HT1080 (cell line): ENCODE results near the gene GGT5. TPM values are rescaled to one million over a fixed set of nuclear protein-coding genes. Genes with fewer than 3 reads are reported as not detected.
"Not testable (repeated sequence)": the region's sequence is repeated elsewhere in the genome, so short reads cannot be mapped to it uniquely, and the experiment has no call there.

Source experiments
- DNase-seq: peaks from one replicate; pipeline ENCODE4 v3.0.0-alpha.2; 2015; ENCODE audit warnings: low read depth
- total RNA-seq: library from RNA; depleted of rRNA; stranded (reverse); fragments of >200 nt; shearing (Covaris generic); gene quantifications from 2 replicates; pipeline ENCODE4 v1.2.3, GENCODE V29; 2014

The GGT5 gene
- total RNA-seq, 1 experiment from 2014 or later: not detected

DNA sequence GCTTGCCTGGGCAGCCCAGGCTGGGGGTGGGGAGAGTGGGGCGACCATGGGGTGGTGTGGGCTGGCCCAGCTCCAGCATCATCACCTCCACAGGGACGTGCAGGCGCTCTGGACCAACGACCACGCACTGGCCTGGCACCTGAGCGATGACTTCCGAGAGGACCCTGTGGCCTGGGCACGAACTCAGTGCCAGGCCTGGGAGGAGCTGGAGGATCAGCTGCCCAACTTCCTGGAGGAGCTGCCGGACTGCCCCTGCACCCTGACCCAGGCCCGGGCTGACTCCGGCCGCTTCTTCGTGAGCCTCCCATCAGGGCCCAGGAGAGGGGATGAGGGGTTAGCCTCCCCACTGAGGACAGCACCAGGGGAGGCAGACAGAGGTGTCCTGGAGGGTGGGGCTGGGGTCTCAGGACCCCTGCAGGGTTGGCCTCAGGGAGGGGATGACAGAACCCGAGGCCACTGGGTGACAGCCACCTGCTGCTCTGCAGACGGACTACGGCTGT, 59.8 kb downstream of the GGT5 start:
- DNase-seq: no peak

DNA sequence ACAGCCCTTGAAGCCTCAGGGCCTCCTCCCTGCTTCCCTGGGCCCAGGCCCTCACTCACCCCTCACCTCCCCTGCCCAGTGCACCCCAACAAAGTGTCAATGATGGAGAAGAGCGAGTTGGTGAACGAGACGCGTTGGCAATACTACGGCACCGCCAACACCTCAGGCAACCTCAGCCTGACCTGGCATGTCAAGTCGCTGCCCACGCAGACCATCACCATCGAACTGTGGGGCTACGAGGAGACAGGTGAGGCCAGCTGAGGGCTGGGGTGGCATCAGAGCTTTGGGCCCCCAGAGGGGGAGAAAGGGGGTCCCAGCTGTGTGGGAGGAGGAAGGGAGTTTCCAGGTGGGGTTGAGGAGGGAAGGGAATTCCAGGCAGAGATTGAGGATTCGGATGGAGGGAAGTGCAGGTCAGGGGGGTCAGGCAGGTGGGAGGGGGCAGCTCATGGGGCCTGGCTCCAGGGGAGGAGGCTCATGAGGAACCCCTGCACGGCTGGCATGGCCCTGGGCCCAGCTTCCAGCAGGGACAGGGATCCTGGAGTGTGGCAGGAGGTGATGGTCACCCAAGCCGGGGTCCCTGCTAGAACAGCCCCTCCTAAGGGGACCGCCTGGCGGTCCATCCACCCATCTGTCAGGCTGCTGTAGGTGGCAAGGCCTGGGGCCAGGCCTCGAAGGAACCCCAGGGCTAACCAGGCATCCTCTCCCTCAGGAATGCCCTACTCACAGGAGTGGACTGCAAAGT, 60.7 kb downstream of the GGT5 start:
- no peak for DNase-seq

DNA sequence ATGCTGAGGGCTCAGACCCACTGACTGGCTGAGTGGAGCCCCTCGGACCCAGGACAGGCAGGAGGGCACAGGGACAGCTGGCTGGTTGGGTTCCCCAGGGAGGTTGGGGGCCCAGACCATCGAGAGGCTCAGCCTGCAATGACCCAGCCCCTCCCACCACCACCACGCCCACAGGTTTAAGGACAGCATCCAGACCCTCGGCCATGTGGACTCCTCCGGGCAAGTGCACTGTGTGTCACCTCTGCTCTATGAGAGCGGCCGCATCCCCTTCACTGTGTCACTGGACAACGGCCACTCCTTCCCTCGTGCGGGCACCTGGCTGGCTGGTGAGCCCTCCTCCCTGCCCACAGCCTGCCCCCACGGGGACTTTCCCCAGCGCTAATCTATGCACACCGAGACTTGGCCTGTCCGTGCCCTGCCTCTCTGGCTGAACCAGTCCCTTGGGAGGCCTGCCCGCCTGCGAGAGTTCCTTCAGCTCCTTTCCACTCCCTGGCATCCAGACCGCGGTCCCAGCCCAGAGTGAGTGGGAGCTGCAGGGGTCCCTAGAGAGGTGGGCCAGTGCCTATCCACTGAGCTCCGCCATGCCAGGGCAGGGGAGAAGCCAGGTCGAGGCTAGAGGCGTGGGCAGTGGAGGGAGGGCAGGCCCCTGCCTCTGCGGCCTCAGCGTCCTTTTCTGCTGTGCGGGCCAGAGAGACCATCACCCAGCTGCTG, 61.4 kb downstream of the GGT5 start:
- no peak for DNase-seq

GRCh38 chr22:24182900-24183246, 62.0 kb downstream of the GGT5 start:
- not testable (repeated sequence) for DNase-seq

GRCh38 chr22:24181996-24182899, 62.6 kb downstream of the GGT5 start:
- DNase-seq: no peak

DNA sequence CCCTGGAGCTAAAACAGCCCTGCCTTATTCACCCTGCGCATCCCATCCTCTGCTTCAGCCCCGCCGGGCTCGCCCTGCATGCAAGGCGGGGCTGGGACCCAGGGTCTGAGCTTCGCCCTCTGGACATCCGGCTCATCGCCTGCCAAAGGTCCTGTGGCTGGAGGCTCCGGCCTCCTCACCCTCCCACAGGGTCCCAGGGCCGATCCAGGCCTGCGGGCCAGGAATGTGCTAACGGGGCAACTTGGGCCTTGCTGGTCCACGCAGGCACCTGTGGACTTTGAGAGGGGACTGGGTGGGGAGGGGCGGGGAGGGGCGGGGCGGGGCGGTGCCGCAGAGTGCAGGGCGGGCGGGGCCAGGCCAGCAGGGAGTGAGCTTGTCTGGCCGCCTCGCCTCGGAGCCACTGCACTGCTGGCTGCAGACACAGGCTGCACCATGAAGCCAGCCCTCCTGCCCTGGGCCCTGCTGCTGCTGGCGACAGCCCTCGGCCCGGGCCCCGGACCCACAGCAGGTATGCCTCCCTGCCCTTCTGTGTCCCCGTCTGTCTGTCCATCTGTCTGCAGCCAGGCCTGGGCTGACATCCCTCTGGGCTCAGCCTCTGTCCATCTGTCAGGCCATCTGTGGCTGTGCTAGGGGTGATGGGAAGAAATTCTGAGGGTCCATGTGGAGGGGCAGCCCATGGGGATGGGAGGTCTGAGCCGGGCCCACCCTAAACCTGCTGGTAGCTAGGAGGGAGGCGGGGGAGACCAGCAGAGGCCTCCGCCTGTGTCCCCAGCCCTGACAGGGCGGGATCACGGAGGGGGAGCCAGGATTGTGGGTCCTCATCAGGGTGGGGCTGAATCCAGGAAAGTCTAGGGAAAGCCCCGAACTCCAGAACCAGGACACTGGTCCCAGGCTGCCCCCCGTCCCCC, 63.5 kb downstream of the GGT5 start, which contains the start of gene SUSD2:
TSS of gene SUSD2 (plus strand) at position 400 of the 908 bp plus-strand sequence. CDS start at position 433, 33 bp downstream.
- no peak for DNase-seq

- DNase-seq: no peak
Observed at GRCh38 chr22:24180316-24181087, 64.4 kb downstream of the GGT5 start.

DNA sequence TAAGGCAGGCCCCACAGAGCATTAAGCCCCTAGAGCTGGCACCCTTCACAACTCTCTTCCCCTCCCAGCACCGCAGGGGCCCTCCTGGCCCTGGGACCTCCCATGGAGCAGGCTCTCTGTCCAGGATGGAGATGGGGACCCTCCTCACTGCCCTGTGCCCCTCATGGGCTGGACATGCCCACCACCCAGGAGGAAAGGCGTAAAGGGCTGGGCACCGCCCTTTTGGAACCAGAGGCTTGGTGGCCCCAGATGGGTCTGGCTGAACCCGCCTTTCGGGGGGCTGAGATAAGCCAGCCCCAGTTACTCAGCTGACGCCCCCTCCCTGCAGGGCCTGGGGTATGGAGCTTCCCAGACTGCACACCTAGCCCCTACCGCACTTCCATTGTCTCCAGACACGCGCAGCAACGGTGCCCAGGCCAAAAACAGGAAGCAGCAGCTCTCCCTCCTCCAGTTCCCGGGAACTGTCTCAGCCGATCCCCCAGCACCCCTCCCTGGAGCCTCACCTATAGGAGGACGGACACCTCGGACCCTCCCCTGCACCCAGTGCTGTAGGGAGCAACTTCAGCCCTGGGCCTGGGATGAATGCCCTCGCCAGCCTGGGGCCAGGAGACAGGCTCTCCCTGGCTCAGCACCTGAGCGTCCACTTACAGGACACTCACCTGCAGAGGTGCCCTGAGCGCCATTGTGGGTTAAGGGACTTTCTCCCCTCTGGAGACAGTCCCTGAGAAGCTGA, 65.2 kb downstream of the GGT5 start:
- DNase-seq: no peak

GRCh38 chr22:24178502-24179440, 66.1 kb downstream of the GGT5 start:
- no peak for DNase-seq

- DNase-seq: no peak
Observed at GRCh38 chr22:24178021-24178431, 66.9 kb downstream of the GGT5 start.

- no peak for DNase-seq
Observed at GRCh38 chr22:24177456-24177855, 67.4 kb downstream of the GGT5 start.

- DNase-seq: no peak
Observed at GRCh38 chr22:24177045-24177444, 67.8 kb downstream of the GGT5 start.

DNA sequence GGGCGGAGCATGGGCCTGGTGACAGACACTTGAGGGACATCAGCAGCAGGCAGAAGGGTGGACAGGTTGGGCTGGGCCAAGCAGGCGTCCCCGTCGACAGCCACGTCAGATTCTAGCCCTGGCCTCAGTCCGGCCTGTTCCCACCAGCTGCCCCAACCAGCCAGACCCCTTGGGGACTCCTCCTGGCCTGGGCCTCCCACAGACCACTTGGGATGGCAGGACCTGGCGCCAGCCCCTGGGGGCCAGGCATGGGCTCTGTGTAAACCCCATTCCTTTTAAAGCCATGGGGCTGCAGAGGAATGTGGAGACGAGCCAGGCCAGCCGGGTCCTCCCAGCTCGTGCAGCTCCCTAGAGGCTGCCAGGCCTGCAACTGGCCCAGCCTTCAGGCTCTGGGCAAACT, 68.3 kb downstream of the GGT5 start:
- no peak for DNase-seq

DNA sequence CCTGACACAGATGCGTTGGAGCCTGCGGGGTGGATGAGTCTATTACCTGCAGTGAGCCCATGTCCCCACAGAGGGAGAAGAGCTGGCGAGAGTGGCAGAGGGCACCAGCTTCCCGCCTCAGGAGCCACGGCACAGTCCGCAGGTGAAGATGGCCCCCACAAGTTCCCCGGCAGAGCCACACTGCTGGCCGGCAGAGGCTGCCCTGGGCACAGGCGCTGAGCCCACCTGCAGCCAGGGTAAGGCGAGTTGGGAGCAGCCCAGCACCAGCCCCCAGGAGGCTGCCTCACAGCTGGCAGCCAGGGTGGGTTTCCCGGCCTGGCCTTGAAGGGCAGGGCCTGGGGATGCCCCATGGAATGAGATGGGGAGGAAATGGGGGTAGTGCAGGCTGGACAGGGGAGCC, 68.8 kb downstream of the GGT5 start:
- DNase-seq: no peak

GRCh38 chr22:24175160-24175808, 69.6 kb downstream of the GGT5 start:
- peak; percentile 65 for DNase-seq

DNA sequence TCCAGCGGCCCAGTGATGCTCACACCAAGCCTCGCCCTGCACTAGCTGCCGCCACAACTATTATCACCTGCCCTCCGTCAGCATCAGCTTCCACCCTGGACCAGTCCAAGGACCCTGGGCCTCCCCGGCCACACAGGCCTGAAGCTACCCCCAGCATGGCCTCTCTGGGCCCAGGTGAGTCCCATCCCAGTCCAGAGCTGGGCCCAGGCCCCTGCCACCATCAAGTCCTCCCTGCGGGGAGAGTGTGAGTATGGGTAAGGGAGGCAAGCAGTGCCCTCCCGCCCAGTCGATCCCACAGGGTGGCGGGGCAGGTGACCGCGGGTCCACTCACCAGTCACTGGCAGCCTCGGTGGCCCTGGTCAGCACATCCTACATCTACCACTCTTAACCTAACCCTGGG, 73.1 kb downstream of the GGT5 start:
- DNase-seq: no peak

DNA sequence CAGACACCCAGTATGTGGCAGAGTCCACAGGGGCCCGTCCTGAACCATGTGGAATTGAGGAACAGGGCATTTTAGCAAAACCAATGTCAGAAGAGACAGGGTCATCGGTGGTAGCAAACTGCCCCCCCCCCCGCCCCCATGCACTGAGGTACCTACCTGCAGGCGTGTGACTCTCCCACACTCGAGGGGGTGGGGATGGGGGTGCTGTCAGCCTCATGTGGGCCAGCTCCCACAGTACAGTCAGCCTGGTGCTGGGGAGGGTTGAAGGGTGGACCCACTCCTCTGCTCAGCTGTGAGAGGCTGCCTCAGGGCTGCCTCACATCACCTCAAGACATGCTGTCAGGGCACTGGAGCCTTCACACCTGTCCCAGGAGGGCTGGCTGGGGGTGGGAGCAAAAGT, 74.2 kb downstream of the GGT5 start:
- DNase-seq: no peak
